ENCODE measurements around the gene PTPN3. TPM values are rescaled to one million over a fixed set of nuclear protein-coding genes. Genes with fewer than 3 reads are reported as not detected.
"Not testable (repeated sequence)": the region's sequence is repeated elsewhere in the genome, so short reads cannot be mapped to it uniquely, and the experiment has no call there.

The PTPN3 gene
- total RNA-seq, 1 experiment from 2014 or later, result 1.6 TPM

GRCh38 chr9:109401169-109401989 is 96.7 kb downstream of the PTPN3 start:
- peak; percentile 50 for DNase-seq (ENCODE audit: low read depth)

GRCh38 chr9:109399258-109399767 is 98.8 kb downstream of the PTPN3 start:
- DNase-seq (ENCODE audit: low read depth), result no peak

GRCh38 chr9:109391176-109391575 is 106.9 kb downstream of the PTPN3 start:
- DNase-seq (ENCODE audit: low read depth), result no peak

GRCh38 chr9:109387856-109388255 is 110.3 kb downstream of the PTPN3 start:
- no peak for DNase-seq (ENCODE audit: low read depth)

GRCh38 chr9:109387206-109387605 is 110.9 kb downstream of the PTPN3 start:
- no peak for DNase-seq (ENCODE audit: low read depth)

- no peak for DNase-seq (ENCODE audit: low read depth)
Measured at GRCh38 chr9:109385499-109385898, 112.6 kb downstream of the PTPN3 start.

GRCh38 chr9:109383947-109384346 is 114.2 kb downstream of the PTPN3 start:
- no peak for DNase-seq (ENCODE audit: low read depth)

- no peak for DNase-seq (ENCODE audit: low read depth)
Measured at GRCh38 chr9:109383356-109383755, 114.8 kb downstream of the PTPN3 start.

GRCh38 chr9:109382585-109382984 is 115.5 kb downstream of the PTPN3 start:
- DNase-seq (ENCODE audit: low read depth), result no peak

- no peak for DNase-seq (ENCODE audit: low read depth)
Measured at GRCh38 chr9:109382182-109382581, 115.9 kb downstream of the PTPN3 start.

GRCh38 chr9:109381011-109381729 is 116.9 kb downstream of the PTPN3 start:
- DNase-seq (ENCODE audit: low read depth), result peak; percentile 83

GRCh38 chr9:109379513-109379912 is 118.6 kb downstream of the PTPN3 start:
- DNase-seq (ENCODE audit: low read depth), result no peak

GRCh38 chr9:109378316-109378715 is 119.8 kb downstream of the PTPN3 start:
- DNase-seq (ENCODE audit: low read depth), result no peak

- DNase-seq (ENCODE audit: low read depth), result no peak
Measured at GRCh38 chr9:109372246-109372645, 125.9 kb downstream of the PTPN3 start.

- no peak for DNase-seq (ENCODE audit: low read depth)
Measured at GRCh38 chr9:109371374-109371773, 126.7 kb downstream of the PTPN3 start.

- DNase-seq (ENCODE audit: low read depth), result no peak
Measured at GRCh38 chr9:109369285-109369684, 128.8 kb downstream of the PTPN3 start.

- DNase-seq (ENCODE audit: low read depth), result no peak
Measured at GRCh38 chr9:109360771-109361170, 137.3 kb downstream of the PTPN3 start.

GRCh38 chr9:109358968-109359603 is 139.0 kb downstream of the PTPN3 start:
- not testable (repeated sequence) for DNase-seq (ENCODE audit: low read depth)

- DNase-seq (ENCODE audit: low read depth), result peak; percentile 47
Measured at GRCh38 chr9:109355564-109356297, 142.4 kb downstream of the PTPN3 start.

GRCh38 chr9:109354190-109354589 is 143.9 kb downstream of the PTPN3 start:
- DNase-seq (ENCODE audit: low read depth), result no peak

GRCh38 chr9:109351032-109351431 is 147.1 kb downstream of the PTPN3 start:
- no peak for DNase-seq (ENCODE audit: low read depth)

- DNase-seq (ENCODE audit: low read depth), result peak; percentile 66
Measured at GRCh38 chr9:109349421-109349846, 148.7 kb downstream of the PTPN3 start.

Measured in RPMI7951 (cell line).